Fibroblast of mammary gland (primary cell): ENCODE results near the gene HIVEP3.

Source experiments
- DNase-seq: peaks from one replicate; pipeline ENCODE4 v3.0.0-alpha.2; 2010; ENCODE audit warnings: low read depth
- H3K4me3 ChIP-seq: 2 replicates; pipeline ENCODE4 v1.5.1; 2011; ENCODE audit warnings: low read depth, mild to moderate bottlenecking, low read length, moderate library complexity; ENCODE audit not compliant: control insufficient read depth
- CTCF ChIP-seq: conservative IDR thresholded peaks from 2 replicates; pipeline ENCODE4 v1.5.1; 2011; ENCODE audit warnings: low read depth, low read length, inconsistent platforms; ENCODE audit not compliant: control insufficient read depth, insufficient read depth

Gene HIVEP3

GRCh38 chr1:41906943-41907342 is 11.8 kb downstream of the HIVEP3 start:
- no peak for DNase-seq
- no peak for TF ChIP-seq CTCF
- H3K4me3 ChIP-seq: no peak overlapping the region

GRCh38 chr1:41905093-41905675 is 13.5 kb downstream of the HIVEP3 start:
- no peak overlapping the region for H3K4me3 ChIP-seq
- no peak for TF ChIP-seq CTCF
- no peak for DNase-seq

GRCh38 chr1:41902664-41903063 is 16.1 kb downstream of the HIVEP3 start:
- no peak for DNase-seq
- H3K4me3 ChIP-seq: no peak overlapping the region

GRCh38 chr1:41902159-41902577 is 16.6 kb downstream of the HIVEP3 start:
- no peak for TF ChIP-seq CTCF
- peak; percentile 51 for DNase-seq
- no peak overlapping the region for H3K4me3 ChIP-seq

More at GRCh38 chr1:41902664-41903063, 16.1 kb downstream of the HIVEP3 start:
- no peak for TF ChIP-seq CTCF

- TF ChIP-seq CTCF: no peak
- no peak for DNase-seq
- no peak overlapping the region for H3K4me3 ChIP-seq
Measured at GRCh38 chr1:41901551-41901950, 17.2 kb downstream of the HIVEP3 start.

- TF ChIP-seq CTCF: no peak
- H3K4me3 ChIP-seq: no peak overlapping the region
- DNase-seq: peak; percentile 49
Measured at GRCh38 chr1:41900603-41901444, 17.9 kb downstream of the HIVEP3 start.
